SKM-1 (cell line): Measurements from ENCODE around the gene GET4.
"Not testable (repeated sequence)": the region's sequence is repeated elsewhere in the genome, so short reads cannot be mapped to it uniquely, and the experiment has no call there.

ENCODE experiments used
- DNase-seq: peaks from one replicate; lab custom pipeline; 2025; ENCODE audit not compliant: unreplicated experiment; lab: John Stamatoyannopoulos, UW

GET4 gene

DNA sequence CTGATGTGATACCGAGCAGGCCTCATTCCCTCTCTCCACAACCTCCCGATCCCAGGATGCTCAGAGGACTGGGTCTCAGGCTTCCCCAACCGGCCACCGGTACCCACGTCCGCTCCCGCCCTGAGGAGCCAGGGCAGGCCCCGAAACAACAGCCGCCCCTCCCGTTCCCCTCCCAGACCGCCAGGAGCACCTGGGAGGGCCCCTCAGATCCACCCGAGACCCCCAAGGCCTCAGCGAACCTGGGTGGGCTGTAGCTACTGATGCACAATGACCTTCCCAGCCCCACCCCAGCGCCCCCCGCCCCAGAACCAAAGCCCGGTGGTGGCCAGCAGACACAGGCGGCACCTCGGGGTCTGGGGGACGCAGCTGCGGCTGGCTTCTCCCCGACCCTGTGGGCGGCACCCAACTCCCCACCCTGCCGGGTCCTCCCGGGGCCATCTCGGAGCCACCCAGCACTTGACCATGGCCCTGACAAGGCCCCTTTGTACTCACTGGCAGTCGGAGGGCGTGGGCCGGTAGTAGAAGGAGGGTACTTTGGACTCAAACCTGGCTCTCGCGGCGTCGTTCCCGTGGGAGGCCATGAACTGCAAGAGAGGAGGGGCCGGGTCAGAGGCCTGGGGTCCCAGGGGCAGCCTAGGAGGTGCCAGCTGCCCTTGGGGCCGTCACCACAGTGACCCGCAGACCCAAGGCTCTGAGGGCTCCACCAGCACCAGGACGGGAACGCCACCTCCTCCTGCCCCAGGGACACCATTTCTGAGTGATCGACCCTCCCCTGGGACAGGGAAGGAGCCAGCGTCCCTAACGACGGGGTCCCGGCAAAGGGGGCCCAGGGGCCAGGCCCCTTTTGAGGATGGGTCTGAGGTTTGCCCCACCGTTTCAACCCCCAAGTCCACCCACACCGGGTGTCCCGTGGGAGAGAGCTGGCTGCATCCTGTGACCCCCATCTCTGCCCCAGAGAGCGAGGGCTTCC is 50.0 kb downstream of the GET4 start:
- no peak for DNase-seq

DNA sequence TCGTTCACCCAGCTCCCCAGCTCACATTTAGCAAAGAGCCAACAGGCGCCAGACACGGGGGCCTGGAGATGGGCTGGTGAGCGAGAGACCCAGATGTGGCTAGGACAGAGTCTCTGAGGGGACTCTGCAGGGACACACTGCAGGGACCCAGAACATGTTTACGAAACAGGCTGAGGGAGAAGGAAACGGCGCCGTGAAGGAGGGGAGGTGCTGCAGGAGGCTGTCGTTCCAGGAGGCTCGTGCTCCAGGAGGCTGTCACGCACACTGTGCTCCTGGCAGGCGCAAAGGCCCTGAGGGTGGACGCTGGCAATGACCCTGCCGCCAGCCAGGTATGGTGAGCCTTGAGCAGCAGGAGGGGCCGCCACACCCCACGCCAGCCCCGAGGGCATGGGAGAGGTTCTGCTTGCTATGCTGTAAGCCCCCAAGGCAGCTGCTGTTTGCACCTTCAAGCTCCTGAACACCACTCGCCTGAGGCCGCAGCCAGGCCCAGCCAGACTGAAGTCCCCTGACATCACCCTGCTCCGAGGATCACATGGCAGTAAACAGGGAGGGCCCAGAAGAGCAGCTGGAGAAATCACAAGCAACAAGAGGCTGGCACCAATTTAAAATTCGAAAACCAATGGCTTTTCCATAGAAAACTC is 50.8 kb downstream of the GET4 start:
- DNase-seq: no peak

DNA sequence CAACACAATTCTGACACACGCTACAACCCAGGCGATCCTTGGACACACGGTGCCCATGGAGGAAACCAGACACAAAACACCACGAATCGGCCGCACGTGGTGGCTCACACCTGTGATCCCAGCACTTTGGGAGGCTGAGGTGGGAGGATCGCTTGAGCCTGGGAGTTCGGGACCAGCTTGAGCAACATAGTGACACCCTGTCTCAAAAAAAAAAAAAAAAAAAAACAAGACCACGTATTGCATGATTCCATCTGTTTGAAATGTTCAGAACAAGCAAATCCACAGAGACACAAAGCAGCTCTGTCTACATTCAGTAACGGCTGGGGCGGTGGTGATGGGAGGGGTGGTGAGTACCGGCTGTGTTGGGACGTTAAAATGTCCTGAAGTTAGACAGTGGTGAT is 53.0 kb downstream of the GET4 start:
- no peak for DNase-seq

DNA sequence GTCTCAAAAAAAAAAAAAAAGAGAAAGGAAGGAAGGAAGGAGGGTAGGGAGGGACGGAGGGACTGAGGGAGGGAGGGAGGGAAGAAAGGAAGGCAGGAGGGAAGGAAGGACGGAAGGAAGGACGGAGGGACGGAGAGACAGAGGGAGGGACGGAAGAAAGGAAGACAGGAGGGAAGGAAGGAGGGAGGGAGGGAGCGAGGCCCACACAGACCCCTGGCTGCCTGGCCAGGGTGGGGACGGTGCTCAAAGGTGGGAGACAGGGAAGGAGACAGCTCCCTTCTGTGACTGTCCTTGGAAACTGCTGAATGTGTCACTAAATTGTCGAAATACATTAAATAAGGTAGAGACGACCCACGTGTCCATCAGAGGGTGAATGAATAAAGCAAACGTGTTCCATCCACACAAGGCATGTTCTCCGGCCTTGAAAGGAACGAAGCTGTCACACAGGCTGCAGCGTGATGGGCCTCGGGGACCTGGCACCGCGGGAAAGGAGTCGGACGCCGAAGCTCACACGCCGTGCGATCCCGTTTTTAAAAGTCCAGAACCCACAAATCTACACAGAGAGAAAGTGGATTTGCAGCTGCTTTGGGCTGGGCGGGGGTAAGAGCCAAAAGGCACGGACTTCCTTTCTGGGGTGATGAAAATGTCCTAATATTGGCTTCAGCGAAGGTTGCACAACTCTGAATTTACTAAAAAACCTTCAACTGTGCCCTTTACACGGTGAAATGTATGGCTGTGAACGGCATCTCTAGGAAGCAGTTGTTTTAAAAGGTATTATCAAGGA is 54.8 kb downstream of the GET4 start:
- DNase-seq: peak; percentile 80

DNA sequence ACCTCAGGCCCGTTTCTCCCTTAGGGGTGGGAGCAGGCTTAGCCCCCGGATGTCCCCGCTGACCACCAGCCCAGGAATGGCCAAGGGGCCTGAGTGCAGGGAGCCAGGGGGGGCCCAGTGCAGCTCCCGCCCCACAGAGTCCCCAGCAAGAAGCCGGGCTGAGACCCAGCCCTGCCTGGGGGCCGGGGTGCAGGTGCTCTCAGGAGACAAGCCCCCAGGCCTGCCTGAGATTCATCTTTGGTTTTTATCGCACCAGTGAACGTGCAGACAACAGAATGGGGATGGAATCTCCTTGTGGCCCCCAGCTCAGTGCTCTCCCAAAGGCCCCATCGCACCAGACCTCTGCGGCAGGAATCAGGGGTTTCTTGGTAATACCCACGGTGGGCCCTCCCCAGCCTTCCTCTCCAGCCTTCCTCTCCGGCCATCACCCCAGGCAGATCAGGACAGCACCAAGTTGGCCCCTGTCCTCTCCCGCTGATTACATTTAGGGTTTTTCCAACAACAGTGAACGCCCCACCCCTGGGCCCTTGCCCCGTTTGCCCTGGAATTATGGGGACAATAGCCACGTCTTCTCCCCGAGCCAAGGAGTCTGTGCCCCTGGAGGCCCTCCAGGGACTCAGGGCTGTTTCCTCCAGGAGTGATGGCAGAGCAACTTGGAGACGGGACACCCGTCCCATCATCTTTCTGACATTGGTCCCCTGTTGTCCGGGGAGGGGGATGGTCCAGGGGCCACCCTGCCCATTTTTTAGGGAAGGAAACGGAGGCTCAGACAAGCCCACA is 55.7 kb downstream of the GET4 start:
- DNase-seq: no peak

DNA sequence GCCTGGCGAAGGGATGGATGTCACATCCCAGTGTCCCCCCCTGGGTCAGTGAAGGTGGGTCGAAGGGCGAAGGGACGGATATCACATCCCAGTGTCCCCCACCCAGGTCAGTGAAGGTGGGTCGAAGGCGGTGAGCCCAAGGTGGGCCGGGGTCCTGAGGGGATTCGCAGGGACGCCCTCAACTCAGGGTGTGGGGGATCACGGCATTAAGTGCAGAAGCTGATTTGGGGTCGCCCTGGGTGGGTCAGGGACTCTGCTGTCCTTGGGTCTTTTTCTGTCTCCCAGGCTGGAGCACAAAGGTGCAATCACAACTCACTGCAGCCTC is 56.3 kb downstream of the GET4 start:
- no peak for DNase-seq

GRCh38 chr7:934469-935163 is 58.3 kb downstream of the GET4 start:
- no peak for DNase-seq

- no peak for DNase-seq
Measured at GRCh38 chr7:935164-935873, 59.0 kb downstream of the GET4 start.

GRCh38 chr7:935874-936385 is 59.6 kb downstream of the GET4 start:
- no peak for DNase-seq

DNA sequence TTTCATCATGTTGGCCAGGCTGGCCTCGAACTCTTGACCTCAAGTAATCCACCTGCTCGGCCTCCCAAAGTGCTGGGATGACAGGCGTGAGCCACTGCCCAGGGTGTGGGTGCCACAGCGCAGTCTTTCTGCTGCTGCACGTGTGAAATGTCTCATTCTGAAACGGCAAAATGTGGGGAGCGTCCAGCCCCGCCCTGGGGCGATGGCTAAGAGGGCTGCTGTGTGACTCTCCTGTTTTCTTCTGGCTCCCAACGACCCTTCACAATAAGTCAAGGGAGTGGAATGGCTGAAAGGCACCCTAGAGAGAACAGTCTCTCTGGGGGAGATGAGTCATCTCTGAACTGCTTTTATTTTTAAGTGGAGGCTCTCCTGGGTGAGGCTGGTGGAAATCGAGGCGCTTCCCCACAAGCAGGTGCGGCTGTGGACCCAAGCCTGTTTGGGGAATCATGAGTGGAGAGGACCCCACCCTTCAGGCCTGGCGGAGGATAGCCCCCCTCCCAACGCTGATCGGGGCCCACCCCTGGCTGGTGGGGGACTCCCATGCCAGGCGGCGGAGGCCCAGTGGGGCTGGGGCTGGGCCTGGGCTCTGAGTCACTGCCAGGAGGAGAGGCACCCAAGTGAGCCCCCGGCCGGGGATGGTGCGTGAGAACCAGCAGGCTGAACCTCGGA is 60.2 kb downstream of the GET4 start:
- DNase-seq: no peak

- no peak for DNase-seq
Measured at GRCh38 chr7:937856-938484, 61.6 kb downstream of the GET4 start.

- no peak for DNase-seq
Measured at GRCh38 chr7:938546-939185, 62.3 kb downstream of the GET4 start.

- no peak for DNase-seq
Measured at GRCh38 chr7:939843-940242, 63.5 kb downstream of the GET4 start.

DNA sequence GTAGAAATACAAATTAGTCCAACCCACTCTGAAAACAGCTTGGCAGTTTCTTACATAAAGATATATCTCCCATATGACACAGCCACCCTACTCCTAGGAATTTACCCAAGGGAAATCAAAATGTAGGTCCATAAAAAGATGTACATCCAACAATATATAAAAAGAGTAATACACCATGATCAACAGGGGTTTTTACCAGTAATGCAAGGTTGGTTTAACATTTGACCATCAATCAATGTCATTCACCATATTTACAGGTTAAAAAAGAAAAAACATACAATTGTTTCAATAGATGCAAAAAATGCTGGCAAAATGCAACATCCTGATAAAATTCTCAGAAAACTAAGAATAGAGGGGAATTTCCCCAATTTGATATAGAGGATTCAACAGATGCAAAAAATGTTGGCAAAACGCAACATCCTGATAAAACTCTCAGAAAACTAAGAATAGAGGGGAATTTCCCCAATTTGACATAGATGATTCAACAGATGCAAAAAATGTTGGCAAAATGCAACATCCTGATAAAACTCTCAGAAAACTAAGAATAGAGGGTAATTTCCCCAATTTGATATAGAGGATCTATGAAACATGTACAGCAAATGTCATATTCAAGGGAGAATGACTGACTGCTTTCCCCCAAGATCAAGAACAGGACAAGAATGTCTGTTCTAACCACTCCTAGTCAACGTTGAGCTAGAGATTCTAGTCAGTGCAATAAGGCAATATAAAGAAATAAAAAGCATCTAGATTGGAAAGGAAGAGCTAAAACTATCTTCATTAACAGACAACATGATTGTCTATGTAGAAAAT is 64.5 kb downstream of the GET4 start:
- DNase-seq: no peak

DNA sequence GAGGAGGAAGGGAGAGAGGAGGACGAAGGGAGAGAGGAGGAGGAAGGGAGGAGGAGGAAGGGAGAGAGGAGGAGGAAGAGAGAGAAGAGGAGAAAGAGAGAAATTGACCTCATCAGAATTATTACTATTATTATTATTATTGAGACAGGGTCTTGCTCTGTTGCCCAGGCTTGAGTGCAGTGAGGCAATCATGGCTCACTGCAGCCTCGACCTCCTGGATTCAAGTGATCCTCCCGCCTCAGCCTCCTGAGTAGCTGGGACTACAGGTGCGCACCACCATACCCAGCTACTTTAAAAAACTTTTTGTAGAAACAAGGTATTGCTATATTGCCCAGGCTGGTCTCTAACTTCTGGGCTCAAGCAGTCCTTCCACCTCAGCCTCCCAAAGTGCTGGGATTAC is 67.4 kb downstream of the GET4 start:
- DNase-seq: not testable (repeated sequence)

DNA sequence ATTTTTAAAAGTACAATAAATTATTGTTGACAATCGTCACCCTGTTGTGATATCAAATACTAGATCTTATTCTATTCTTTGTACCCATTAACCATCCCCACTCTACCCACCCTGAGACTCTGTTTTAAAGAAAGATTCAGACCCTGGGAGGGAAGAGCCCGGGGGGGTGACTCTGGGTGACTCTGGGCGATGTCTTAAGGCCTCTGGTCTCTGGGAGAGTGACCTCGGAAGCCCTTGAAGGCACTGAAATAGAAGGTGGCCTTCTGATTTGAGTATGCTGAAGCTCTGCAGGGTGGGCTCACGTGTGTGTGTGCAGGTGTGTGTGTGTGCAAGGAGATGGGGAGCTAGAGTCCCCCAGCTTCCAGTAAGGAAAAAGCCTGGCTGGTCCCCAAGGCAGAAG is 68.4 kb downstream of the GET4 start:
- DNase-seq: no peak

DNA sequence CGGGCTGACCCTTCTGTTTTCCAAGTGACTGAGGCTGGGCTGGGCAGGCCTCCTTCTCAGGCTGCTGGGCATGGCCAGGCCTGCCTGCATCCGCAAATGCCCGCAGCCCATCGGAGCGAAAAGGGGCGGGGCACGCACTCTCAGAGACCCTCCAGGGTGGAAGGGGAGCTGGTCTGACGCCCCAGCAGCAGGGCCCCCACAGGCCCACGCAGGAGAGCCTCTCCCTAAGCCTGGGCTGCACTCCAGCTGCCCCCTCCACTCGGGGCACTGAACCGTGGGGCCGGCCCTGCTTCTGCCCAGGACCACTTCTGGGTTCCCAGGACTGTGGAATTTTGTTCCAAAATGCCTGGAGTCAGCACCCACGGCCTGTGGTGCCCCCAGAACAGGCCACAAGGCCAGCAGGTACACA is 68.8 kb downstream of the GET4 start:
- no peak for DNase-seq
